ENCODE data around the gene BRCA2.

Gene BRCA2, protein sequence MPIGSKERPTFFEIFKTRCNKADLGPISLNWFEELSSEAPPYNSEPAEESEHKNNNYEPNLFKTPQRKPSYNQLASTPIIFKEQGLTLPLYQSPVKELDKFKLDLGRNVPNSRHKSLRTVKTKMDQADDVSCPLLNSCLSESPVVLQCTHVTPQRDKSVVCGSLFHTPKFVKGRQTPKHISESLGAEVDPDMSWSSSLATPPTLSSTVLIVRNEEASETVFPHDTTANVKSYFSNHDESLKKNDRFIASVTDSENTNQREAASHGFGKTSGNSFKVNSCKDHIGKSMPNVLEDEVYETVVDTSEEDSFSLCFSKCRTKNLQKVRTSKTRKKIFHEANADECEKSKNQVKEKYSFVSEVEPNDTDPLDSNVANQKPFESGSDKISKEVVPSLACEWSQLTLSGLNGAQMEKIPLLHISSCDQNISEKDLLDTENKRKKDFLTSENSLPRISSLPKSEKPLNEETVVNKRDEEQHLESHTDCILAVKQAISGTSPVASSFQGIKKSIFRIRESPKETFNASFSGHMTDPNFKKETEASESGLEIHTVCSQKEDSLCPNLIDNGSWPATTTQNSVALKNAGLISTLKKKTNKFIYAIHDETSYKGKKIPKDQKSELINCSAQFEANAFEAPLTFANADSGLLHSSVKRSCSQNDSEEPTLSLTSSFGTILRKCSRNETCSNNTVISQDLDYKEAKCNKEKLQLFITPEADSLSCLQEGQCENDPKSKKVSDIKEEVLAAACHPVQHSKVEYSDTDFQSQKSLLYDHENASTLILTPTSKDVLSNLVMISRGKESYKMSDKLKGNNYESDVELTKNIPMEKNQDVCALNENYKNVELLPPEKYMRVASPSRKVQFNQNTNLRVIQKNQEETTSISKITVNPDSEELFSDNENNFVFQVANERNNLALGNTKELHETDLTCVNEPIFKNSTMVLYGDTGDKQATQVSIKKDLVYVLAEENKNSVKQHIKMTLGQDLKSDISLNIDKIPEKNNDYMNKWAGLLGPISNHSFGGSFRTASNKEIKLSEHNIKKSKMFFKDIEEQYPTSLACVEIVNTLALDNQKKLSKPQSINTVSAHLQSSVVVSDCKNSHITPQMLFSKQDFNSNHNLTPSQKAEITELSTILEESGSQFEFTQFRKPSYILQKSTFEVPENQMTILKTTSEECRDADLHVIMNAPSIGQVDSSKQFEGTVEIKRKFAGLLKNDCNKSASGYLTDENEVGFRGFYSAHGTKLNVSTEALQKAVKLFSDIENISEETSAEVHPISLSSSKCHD (N-terminal part only)

DNA sequence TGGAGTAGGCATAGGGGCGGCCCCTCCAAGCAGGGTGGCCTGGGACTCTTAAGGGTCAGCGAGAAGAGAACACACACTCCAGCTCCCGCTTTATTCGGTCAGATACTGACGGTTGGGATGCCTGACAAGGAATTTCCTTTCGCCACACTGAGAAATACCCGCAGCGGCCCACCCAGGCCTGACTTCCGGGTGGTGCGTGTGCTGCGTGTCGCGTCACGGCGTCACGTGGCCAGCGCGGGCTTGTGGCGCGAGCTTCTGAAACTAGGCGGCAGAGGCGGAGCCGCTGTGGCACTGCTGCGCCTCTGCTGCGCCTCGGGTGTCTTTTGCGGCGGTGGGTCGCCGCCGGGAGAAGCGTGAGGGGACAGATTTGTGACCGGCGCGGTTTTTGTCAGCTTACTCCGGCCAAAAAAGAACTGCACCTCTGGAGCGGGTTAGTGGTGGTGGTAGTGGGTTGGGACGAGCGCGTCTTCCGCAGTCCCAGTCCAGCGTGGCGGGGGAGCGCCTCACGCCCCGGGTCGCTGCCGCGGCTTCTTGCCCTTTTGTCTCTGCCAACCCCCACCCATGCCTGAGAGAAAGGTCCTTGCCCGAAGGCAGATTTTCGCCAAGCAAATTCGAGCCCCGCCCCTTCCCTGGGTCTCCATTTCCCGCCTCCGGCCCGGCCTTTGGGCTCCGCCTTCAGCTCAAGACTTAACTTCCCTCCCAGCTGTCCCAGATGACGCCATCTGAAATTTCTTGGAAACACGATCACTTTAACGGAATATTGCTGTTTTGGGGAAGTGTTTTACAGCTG lies at the start of gene BRCA2, which contains the start of gene ZAR1L:
Gene BRCA2 (plus strand): TSS at position 271 of the 790 bp plus-strand sequence. CDS start 953 bp downstream, outside the sequence.
Gene ZAR1L (minus strand): TSS at position 126 of the 790 bp plus-strand sequence. CDS start 3,438 bp downstream, outside the sequence.
- DNase-seq: peak; percentile 90

DNA sequence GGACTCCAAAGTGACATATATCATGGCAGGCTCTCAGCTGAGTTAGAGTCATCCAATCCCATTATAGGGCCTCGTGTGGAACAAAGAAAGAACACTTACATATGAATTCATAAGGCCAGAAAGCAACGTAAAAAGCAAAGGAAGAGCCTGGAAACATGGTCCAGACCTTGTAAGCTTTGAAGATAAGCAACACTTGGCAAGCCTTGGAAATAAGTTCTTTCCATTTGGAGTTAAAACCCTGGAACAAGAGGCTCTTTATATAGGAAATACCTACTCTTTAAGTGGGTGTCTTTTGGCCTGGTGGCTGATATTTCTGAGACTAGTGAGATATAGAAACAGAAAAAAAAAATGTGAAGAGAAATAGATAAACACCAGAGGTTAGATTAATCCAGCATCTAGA lies 49.6 kb upstream of the BRCA2 start:
- DNase-seq: no peak

DNA sequence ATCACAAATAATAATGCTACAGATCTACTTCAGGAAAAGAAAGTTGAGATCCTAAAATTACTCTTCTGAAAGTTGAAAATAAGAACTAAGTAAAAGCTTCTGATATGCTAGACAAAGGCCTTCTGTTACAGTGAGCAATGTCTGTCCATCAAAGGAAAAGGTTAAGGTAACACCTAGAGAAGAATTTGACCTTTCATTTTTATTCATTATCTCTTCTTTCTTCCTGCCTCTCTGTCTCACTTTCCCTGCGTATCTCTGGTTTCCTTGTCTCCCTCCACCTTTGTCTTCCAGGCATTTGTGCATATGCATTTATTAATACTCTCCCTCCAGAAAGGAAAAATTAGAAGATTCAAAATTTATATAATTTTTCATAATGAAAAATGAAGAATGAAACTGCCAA lies 49.2 kb upstream of the BRCA2 start:
- no peak for DNase-seq

DNA sequence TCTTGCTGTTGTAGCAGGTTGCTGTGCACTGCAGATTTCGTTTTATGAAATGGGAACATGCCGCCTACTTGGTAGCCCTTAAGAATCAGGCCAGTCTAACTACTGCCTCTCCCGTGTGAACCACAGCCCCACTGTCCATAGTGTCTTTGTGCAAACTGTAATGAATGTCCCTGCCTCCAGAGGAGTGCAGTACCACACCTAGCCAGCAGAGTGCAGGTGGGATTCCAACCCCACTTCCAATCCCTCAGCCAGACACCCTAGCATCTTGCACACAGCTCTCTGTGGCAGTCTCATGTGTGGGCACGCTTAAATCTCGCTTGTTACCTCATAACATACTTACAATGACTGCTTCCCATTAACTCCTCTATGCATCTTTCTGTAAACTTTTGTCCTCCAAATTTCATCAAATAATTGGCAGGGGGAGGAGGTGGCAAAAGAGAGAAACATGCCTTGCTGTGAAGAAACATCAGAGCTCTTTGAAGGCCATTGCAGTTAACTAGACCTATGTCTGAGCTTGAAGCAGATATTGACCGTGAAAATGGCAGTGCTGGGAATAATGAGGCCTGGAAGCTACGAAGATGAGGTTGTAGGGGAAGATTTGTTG lies 47.4 kb upstream of the BRCA2 start:
- DNase-seq: peak; percentile 58

DNA sequence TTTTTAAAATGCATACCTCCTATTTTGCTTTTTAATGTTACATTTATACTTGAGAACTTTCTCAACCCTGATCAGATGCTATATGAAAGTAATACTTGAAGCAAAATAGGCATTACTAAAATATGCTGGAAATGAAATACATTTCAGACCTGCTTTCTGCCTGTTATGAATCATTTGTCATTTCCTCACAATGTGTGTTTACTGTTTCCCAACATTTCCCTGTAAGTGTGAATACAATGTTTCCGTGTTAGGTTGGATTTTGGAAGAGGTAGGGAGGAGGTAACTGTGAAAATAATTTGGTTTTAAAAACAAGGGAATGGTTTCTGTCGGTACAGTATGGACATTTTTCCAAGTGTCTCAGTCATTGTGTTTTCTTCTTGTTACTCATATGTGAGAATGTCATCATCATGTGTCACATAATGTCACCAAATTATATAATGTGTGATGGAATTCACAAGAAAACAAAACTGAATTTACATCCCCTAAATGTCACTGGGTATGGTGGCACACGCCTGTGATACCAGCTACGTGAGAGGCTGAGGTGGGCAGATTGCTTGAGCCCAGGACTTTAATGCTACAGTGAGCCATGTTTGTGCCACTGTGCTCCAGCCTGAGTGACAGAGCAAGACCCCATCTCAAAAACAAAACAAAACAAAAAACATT lies 43.2 kb upstream of the BRCA2 start:
- DNase-seq: no peak

DNA sequence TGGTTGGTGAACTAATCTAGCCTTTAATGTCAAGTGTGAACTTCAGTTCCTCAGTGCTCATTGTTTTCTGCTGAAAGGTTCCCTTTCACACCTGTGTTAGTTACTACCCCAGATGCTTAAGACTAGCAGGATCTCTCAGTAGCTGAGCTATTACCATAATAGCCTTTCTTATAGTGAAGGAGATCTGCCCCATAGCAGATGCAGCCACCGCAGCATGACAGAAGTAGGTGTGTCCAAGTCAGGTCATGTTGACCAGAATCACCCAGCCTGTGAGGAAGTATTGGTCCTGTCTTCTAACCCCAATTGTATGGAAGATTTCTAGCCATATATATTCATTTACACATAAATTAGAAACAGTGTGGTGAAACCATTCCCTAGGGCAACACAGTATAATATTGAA lies 37.5 kb upstream of the BRCA2 start:
- no peak for DNase-seq

DNA sequence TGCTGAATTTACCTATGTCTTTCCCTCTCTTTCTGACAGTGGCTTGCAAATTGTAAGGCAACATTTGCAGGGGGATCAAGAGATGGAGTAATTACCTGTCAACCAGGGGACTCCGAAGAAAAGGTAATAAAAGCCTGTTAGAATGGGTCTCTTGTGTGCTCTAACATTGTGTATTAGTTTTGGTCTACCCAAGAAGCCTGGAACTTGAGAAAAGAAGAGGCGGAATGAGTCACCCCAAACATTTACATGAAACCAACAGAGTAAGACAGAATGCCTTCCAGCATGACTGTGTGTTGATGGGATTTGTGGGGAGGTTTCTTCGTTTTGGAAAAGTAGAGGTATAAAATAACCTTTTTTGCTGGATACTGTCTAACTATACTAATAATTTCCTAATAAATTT lies 36.9 kb upstream of the BRCA2 start:
- no peak for DNase-seq

DNA sequence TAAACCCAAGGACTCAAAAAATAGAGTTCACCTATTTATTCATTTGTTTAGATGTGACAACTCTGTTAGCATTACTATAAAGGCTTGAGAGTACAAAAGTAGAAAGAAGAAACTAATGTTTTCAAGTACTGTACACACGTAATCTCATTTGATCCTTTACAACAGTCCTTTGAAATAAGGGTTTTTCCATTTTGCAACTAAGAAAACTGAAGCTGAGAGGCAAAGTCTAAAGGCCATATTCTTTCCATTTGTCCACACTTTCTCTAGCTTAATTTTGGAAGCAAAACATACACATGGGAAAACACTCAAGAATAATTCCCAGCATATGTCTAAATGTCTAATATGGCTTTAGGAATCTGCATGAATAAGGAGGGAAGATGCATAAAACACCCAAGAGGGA lies 34.2 kb upstream of the BRCA2 start:
- no peak for DNase-seq

DNA sequence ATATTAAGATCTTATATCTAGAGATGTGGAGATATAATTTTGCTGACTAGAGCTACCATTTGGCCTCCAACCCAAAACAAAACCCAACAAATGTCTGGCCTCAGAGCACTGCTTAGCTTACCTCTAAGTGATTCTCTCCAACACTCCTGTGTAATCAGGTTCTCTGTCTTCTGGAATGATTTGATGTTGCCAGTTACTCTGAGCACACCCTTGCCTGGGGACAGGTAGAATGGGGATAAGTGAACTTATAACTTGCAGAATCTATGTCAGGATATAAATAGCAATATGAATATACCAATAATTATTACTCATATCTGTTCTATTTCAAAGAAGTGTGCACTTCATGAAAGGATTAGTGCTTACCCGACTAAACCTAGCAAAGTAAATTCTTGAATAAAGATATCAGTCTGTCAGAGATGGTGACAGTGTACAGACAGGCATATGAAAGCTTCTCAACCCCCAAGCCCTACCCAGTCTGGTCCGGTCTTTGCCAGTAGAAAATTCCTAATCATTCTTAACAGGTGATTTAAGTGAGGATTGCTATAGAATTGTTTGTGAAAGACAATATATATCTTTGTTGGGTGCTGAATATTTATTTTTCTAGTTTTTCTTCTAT lies 33.1 kb upstream of the BRCA2 start:
- no peak for DNase-seq

DNA sequence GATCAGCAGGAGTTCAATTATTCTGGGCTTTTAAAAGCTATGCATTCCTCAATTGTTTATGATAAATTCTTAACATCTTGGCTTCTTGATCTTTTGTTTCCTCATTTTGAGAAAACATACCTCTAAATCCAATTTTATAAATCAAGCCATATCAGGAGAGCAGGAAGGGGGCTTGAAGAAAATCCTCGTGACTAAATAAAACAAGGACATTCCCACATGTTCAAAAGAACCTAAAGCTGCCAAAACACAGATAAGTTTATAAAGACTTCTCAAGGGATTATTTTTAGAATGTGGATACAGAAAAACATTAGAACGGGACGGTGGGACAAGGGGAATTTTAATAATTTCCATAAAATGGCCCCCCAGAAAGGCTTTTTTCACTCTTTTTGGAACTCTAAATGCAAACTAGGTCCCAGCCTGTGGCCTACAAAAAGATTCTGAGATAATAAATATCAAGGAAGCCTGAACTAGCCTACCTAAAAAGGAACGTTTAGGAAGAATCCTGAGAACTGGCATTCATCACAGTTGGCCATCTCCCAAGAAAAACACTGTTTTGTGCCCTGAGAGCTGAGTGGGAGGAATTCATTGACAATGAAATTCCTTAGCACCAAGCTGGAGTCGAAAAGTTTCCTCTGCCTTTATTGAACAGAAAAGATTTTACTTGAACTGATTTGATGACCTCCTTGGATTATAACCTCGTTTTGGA lies 30.2 kb upstream of the BRCA2 start:
- no peak for DNase-seq

DNA sequence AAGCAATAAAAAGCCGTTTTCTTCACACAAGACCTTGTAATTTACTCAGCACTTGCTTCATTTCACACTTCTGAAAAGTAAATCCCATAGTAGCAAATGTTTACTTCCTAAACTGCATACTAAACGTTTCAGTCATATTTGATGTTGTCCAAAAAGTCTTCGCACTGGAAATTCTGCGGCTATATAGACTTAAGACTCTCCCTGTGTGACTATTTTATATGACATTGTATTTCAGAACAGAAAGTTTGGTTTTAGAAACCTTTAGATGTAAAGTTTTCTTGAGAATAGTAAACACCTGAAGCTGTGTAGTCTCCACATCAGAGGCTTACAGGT lies 29.7 kb upstream of the BRCA2 start:
- no peak for DNase-seq

DNA sequence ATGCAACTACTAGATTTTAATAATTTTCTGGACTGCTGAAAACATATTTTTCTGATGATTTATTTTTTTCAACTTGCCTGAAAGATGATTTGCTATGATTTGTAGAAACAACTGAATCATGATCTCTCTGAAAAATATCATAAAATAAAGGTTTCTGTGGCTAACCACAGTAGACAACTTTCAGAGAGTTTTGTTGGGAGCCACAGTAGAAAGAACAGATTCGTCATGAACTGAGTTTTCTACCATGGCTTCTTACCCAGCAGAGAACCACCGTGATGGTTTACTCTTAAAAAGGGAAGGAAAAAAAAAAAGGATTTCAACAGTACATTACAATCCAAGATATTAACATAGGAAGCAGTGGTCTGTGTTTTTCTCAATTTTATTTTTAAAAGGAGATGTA lies 18.1 kb upstream of the BRCA2 start:
- no peak for DNase-seq

DNA sequence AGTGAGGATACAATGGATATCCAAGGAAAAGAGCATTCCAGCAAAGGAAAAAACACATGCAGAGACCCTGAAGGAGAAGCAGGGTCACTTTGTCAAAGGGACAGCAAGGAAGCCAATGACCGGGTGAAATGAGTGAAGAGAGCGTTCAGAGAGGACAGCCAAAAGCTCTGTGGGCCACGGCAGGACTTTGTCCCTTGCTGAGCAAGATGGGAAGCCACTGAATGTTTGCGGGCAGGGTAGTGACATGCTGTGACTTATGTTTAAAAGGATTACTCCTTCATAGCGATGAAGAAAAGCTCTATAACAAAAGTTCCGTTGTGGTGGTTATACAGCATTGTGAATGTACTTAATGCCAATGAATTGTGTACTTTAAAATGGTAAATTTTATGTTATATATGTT lies 16.6 kb upstream of the BRCA2 start:
- no peak for DNase-seq

DNA sequence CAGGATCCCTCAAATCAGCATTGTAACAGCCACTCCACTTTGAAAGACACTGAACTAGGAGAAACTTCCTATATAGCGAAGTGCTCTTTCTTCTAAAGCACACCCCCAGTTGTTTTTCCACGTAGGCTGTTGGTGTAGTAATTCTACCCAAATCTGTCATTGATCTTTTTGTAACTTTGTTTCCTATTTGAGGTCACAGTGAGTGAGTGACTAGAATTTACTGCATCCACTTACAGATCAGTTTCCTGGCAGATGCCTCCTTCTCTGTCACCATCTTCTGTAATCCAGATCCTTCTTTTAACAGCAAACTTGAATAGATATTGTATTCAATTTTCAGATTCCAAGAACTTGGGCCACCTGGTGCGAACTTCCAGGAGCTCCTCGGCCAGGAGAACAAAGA lies 15.4 kb upstream of the BRCA2 start:
- no peak for DNase-seq

DNA sequence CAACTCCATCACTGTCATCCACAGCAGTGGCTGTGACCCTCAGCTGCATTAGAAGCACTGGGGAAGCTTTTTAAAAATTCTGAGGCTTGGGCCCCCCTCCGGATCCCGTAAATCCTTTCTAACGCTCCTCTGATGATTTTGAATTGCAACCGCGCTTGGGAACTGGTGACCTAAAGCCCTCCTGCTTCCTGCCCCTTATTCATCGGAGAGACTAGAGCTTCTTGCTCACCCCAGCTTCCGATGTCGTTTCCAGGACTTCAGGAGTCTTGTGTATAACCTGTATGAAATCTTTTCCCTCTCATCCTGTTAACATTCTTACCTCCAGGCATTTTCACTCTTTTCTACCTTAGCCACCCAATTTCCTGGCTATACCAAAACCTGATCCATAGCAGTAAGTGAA lies 14.9 kb upstream of the BRCA2 start:
- no peak for DNase-seq

DNA sequence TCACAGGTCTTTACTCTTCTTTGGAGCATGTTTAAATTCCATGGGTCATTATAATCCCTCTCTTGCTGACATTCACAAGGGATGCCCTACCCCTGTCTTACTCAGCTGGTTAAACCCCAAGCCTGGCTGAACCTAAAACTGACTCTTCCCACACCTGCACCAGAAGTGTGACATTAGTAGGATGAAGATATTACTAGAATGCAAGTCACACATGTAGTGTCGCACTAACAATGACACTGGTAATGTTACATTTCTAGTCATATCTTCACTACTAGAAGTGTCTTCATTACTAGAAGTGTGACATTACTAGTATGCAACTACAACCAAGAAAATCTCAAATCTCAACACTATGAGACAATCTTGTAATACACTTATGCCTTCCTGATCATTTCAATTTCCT lies 14.4 kb upstream of the BRCA2 start:
- no peak for DNase-seq

DNA sequence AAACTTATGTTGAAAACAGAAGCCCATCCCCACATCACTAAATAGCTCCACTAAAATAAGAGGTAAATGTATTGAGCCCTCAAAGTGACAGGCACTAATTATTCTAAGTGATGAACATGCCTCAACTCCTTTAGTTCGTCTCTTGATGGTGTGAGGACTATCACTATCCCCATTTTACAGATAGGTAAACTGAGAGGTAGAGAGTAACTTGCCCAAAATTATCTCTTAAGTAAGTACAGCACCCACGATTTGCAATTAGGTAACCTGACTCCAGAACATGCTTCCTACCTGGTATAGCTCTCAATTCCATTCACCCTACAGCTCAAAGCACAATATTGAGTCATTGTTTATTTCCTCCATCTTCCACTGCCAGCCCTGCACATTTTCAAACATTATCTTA lies 12.8 kb upstream of the BRCA2 start:
- DNase-seq: no peak

DNA sequence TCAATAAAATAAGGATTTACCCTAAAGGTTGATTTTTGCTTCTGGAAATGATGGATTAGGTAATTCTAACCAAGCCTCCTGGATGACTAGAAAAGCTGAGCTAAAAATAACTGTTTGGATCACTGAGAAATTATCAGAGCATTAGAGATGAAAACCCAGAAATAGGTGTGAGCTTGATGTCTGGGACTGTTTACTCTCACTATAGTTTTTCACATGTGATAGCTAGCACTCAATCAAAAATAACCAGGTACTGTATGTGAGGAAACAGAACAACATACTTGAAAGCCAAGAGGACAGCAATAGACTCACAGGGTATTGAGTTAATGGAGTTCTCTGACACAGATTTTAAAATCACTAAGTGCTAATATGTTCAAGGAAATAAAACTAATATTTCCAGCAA lies 9.7 kb upstream of the BRCA2 start:
- no peak for DNase-seq

DNA sequence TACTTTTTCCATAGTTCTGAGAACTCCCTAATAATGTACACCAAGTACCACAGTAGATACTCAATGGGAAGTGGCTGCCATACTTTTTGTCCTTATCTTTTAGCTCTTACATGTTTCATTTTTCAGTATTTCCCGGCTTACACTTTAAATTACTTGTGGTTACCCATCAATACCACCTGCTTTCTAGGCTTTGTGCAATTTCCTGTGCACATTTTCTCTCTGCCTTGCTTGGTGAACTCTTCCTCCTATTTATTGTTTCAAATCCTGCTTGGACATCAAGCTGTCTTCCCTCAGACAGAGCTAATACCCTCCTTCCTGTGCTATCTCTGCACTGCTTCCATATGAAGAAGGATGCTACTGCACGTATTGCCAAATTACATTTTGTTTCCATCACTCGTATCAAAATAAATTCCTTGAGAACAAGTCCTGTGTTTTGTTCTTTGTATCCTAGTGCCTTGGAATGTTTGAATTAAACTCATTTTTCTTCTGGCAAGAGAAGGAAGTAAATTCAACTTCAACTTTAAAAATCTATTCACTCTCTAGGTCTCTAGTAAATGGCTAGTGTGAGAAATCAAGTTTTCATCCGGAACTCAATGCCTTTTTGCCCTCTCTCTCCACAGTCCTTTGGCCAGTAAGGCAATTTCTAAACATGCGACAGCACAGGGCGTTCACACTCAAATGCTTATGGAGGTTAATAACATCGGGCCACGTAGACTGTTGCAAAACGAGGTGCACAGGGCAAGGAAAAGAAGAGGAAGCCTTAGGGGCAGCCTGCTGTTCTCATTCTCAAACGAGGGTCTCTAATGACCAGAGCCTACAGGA lies 5.8 kb upstream of the BRCA2 start:
- no peak for DNase-seq

Measured in activated naive CD4-positive, alpha-beta T cell treated with anti-CD3 and anti-CD28 coated beads, Interleukin-2, amount 50 U/mL, for 16 hours (primary cell).